RWPE1 (cell line): ENCODE measurements around the gene SYT12.

Experiments used
- CTCF ChIA-PET: fragments of 350-600 bp; sonication (Branson Sonifier 250); formaldehyde crosslinking; extraction: SDS; loops from one replicate; lab custom pipeline; 2021; lab: Yijun Ruan, JAX
- POLR2A ChIA-PET: fragments of 400-600 bp; formaldehyde crosslinking; extraction: SDS; loops from one replicate; lab custom pipeline; 2020; ENCODE audit warnings: antibody characterized with exemption; ENCODE audit not compliant: low non-redundant PET; lab: Yijun Ruan, JAX
- DNase-seq: peaks from one replicate; pipeline ENCODE4 v3.0.0; 2012; ENCODE audit warnings: low spot score
- H3K27ac ChIP-seq: fragments of 450-650 bp; 2 replicates; pipeline ENCODE4 v1.5.1; 2017
- TF ChIP-seq, protein P1 (sequence below): fragments of 450-650 bp; conservative IDR thresholded peaks from 2 replicates; pipeline ENCODE4 v1.5.1; 2017; ENCODE audit warnings: low read depth, mild to moderate bottlenecking

The SYT12 gene

GRCh38 chr11:67025750-67026149, 2.8 kb downstream of the SYT12 start:
- peak overlapping the region; percentile 33; the same call in 1 of the 2 replicates for H3K27ac ChIP-seq
- POLR2A ChIA-PET: no interaction called here
- no peak for DNase-seq
- CTCF ChIA-PET: interaction anchor here (0.6 to 1.2 kb wide), 4 partner anchors 28 to 666 kb away, joined by 3 to 7 read pairs (median 4); no protein-coding TSS in a partner anchor
- TF ChIP-seq, protein P1, sequence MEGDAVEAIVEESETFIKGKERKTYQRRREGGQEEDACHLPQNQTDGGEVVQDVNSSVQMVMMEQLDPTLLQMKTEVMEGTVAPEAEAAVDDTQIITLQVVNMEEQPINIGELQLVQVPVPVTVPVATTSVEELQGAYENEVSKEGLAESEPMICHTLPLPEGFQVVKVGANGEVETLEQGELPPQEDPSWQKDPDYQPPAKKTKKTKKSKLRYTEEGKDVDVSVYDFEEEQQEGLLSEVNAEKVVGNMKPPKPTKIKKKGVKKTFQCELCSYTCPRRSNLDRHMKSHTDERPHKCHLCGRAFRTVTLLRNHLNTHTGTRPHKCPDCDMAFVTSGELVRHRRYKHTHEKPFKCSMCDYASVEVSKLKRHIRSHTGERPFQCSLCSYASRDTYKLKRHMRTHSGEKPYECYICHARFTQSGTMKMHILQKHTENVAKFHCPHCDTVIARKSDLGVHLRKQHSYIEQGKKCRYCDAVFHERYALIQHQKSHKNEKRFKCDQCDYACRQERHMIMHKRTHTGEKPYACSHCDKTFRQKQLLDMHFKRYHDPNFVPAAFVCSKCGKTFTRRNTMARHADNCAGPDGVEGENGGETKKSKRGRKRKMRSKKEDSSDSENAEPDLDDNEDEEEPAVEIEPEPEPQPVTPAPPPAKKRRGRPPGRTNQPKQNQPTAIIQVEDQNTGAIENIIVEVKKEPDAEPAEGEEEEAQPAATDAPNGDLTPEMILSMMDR: no peak

- peak overlapping the region; percentile 33 for H3K27ac ChIP-seq
- ChIA-PET POLR2A (interaction anchor here (0.6 kb wide), 1 partner anchor 184 kb away, joined by 9 read pairs; no protein-coding TSS in a partner anchor), CTCF (interaction anchor here (1.2 kb wide), 1 partner anchor 27 kb away, joined by 4 read pairs; no protein-coding TSS in a partner anchor)
- DNase-seq: no peak
- TF ChIP-seq, protein P1: no peak
Observed at GRCh38 chr11:67026941-67027340, 4.0 kb downstream of the SYT12 start.

GRCh38 chr11:67027483-67027930, 4.6 kb downstream of the SYT12 start:
- H3K27ac ChIP-seq: peak overlapping the region; percentile 33
- CTCF ChIA-PET: no interaction called here
- no peak for DNase-seq
- TF ChIP-seq, protein P1: no peak
- POLR2A ChIA-PET: interaction anchor here (0.6 kb wide), 1 partner anchor 185 kb away, joined by 9 read pairs; no protein-coding TSS in a partner anchor

- no peak for DNase-seq
- TF ChIP-seq, protein P1: no peak
- CTCF ChIA-PET: interaction anchor here (1.0 kb wide), 1 partner anchor 26 kb away, joined by 3 read pairs; no protein-coding TSS in a partner anchor
- H3K27ac ChIP-seq: peak overlapping the region; percentile 99
- POLR2A ChIA-PET: interaction anchor here (0.6 kb wide), 1 partner anchor 10 kb away, joined by 8 read pairs; no protein-coding TSS in a partner anchor
Observed at GRCh38 chr11:67027943-67028542, 5.1 kb downstream of the SYT12 start.

- DNase-seq: no peak
- CTCF ChIA-PET: interaction anchor here (1.0 kb wide), 1 partner anchor 25 kb away, joined by 3 read pairs; no protein-coding TSS in a partner anchor
- TF ChIP-seq, protein P1: no peak
- H3K27ac ChIP-seq: peak overlapping the region; percentile 99
- POLR2A ChIA-PET: no interaction called here
Observed at GRCh38 chr11:67029146-67029545, 6.2 kb downstream of the SYT12 start.

GRCh38 chr11:67030976-67031375, 8.0 kb downstream of the SYT12 start:
- ChIA-PET CTCF (no interaction called here), POLR2A (no interaction called here)
- TF ChIP-seq, protein P1: no peak
- peak overlapping the region; percentile 99 for H3K27ac ChIP-seq
- no peak for DNase-seq
